ENCODE data around the gene ELK4.

The ELK4 gene

DNA sequence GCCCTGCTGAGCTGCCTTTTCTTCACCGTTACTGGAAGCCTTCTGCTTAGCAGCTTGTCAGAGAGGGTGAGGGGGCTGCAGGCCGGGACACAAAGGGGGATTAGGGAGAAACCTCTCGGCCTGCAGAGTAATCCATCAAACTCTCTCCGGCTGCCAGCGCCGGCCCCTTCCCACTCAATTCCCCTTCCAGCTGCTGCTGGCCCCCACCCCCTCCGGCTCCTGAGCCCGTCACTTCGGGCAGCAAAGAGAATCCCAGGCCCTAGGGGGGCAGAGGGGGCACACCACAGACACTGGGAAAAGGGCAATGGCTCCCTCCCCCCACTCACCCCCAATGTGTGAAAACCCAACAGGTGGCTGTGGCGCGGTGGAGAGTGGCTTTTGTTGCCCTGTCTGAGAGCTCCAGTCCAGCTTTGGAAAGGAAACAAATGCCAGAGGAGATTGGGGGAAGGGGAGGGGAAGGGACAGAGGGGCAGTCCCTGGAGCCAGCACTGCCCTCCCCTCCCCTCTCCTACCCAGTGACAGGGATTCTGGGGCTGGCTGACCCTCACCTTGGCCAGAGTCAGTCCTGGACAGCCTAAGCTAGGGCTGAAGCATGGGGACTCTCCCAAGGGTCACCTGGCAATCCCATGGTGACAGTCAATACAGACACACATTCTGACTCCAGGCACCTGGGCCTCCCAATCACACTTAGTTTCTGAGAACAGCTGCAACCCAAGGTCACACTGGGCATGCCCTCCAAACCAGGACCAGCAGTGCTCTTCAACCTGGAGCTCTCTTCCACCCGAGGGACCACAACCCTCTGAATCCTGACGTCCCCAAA, 39.0 kb upstream of the ELK4 start:
- no peak overlapping the region for H3K23ac ChIP-seq (ENCODE audit: low read length)
- peak overlapping the region; percentile 70 for H3K56ac ChIP-seq (ENCODE audit: low read length)
- no peak overlapping the region for H2AK5ac ChIP-seq (ENCODE audit: low read length)
- peak overlapping the region; percentile 10 for H3K9ac ChIP-seq (ENCODE audit: low read length)
- peak overlapping the region; percentile 39 for H2BK120ac ChIP-seq (ENCODE audit: low read depth, low read length)
- peak; percentile 75 for DNase-seq
- peaks cover 10% of the 10 kb centered on the region for H3K4me1 ChIP-seq (ENCODE audit: control insufficient read depth, low read depth, low read length)
- peak overlapping the region; percentile 72 for H3K27ac ChIP-seq (ENCODE audit: low read depth, low read length)
- H3K36me3 ChIP-seq (ENCODE audit: control insufficient read depth, insufficient read depth, low read length) = no peaks in the 10 kb centered on the region
- no peak overlapping the region for H4K8ac ChIP-seq (ENCODE audit: low read depth, low read length)
- H3K18ac ChIP-seq (ENCODE audit: low read length) = peak overlapping the region; percentile 52
- no peaks in the 10 kb centered on the region for H3K27me3 ChIP-seq (ENCODE audit: insufficient read depth, low read length, poor library complexity)
- peak overlapping the region; percentile 8 for H3K4me2 ChIP-seq (ENCODE audit: low read length)
- H3K79me1 ChIP-seq (ENCODE audit: low read length) = no peaks in the 10 kb centered on the region
- no peak overlapping the region for H3K4me3 ChIP-seq (ENCODE audit: low read length)
- no CpG with 5 or more reads among the region's 13 CpGs for WGBS (ENCODE audit: extremely low coverage, insufficient coverage, low lambda C conversion rate)
- H3K79me2 ChIP-seq (ENCODE audit: control insufficient read depth, insufficient read depth, low read length) = no peaks in the 10 kb centered on the region
- H2BK15ac ChIP-seq (replicated peaks; ENCODE audit: low read depth) = no peak overlapping the region
- H4K5ac ChIP-seq (ENCODE audit: low read length) = no peak overlapping the region
- no peak overlapping the region for H2BK5ac ChIP-seq (ENCODE audit: low read length)
- H3K4ac ChIP-seq (ENCODE audit: low read depth, low read length) = no peak overlapping the region

DNA sequence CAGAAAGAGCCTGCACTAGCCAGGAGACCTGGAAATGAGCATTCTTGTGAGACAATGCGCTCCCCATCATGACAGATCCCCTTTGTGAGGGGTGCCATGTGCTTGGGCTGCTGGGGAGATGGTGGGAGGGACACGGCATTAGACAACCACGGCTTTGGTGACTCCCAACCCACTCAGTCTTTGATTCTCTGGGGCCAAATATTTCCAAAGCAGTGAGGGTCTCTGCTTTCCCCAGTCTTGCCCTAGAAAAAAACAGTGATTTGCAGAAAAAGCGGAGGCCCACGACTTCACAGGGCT, 38.3 kb upstream of the ELK4 start:
- no peaks in the 10 kb centered on the region for H3K79me2 ChIP-seq (ENCODE audit: control insufficient read depth, insufficient read depth, low read length)
- H3K4me1 ChIP-seq (ENCODE audit: control insufficient read depth, low read depth, low read length) = peaks cover 10% of the 10 kb centered on the region
- H4K8ac ChIP-seq (ENCODE audit: low read depth, low read length) = no peak overlapping the region
- H3K23ac ChIP-seq (ENCODE audit: low read length) = no peak overlapping the region
- H3K4me3 ChIP-seq (ENCODE audit: low read length) = no peak overlapping the region
- H3K56ac ChIP-seq (ENCODE audit: low read length) = no peak overlapping the region
- no peak overlapping the region for H2BK5ac ChIP-seq (ENCODE audit: low read length)
- no peak for DNase-seq
- H2BK15ac ChIP-seq (replicated peaks; ENCODE audit: low read depth) = no peak overlapping the region
- no peak overlapping the region for H4K5ac ChIP-seq (ENCODE audit: low read length)
- WGBS (ENCODE audit: extremely low coverage, insufficient coverage, low lambda C conversion rate) = no CpG with 5 or more reads among the region's 5 CpGs
- H3K79me1 ChIP-seq (ENCODE audit: low read length) = no peaks in the 10 kb centered on the region
- H3K18ac ChIP-seq (ENCODE audit: low read length) = peak overlapping the region; percentile 52
- peak overlapping the region; percentile 11 for H3K9ac ChIP-seq (ENCODE audit: low read length)
- H2AK5ac ChIP-seq (ENCODE audit: low read length) = peak overlapping the region; percentile 9
- H3K36me3 ChIP-seq (ENCODE audit: control insufficient read depth, insufficient read depth, low read length) = no peaks in the 10 kb centered on the region
- H3K4me2 ChIP-seq (ENCODE audit: low read length) = no peak overlapping the region
- H2BK120ac ChIP-seq (ENCODE audit: low read depth, low read length) = peak overlapping the region; percentile 39
- peak overlapping the region; percentile 72 for H3K27ac ChIP-seq (ENCODE audit: low read depth, low read length)
- no peak overlapping the region for H3K4ac ChIP-seq (ENCODE audit: low read depth, low read length)
- H3K27me3 ChIP-seq (ENCODE audit: insufficient read depth, low read length, poor library complexity) = no peaks in the 10 kb centered on the region

DNA sequence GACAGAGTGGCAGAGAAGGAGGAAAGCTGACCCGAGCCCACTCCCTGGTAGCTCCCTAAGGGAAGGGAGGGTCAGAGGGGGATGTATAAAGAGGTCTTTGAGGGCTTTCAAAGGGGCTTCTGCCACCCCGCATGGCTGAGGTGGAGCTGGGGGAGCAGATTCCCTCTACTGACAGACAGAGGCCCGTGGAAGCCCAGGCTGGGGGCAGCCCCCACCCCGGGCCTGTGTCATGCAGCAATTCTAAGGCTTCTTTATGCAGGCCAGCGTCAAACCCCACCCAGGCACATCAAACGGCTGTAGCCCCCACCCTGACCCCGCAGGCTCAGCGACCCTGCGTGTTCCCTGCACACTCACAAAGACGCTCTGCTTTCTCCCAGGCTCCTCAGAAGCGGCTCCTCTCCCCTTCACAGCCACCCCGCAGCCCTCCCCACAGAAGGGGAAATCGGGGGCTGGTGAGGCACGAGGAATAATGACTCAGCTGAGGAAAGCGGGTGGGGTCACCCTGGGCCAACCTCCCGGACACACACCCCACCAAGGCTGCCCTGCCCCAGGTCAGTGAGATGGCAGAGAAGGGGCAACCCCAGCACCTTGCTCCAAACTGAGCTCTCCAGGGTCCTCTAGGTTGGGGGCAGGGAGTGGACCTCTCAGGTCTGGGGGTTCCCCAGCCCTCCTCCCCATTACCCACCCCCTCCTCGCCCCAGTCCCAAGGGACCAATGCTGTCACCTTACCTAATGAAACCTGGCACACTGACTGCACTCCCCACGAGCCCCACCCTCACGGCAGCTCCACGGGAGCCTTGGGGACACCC, 37.7 kb upstream of the ELK4 start:
- Histone ChIP-seq H3K56ac (ENCODE audit: low read length) (peak overlapping the region; percentile 47), H2BK120ac (ENCODE audit: low read depth, low read length) (no peak overlapping the region), H3K23ac (ENCODE audit: low read length) (no peak overlapping the region), H3K4me1 (ENCODE audit: control insufficient read depth, low read depth, low read length) (peaks cover 10% of the 10 kb centered on the region), H3K27me3 (ENCODE audit: insufficient read depth, low read length, poor library complexity) (no peaks in the 10 kb centered on the region), H3K9ac (ENCODE audit: low read length) (peak overlapping the region; percentile 15), H2AK5ac (ENCODE audit: low read length) (peak overlapping the region; percentile 9), H3K79me2 (ENCODE audit: control insufficient read depth, insufficient read depth, low read length) (no peaks in the 10 kb centered on the region), H2BK5ac (ENCODE audit: low read length) (no peak overlapping the region), H3K79me1 (ENCODE audit: low read length) (no peaks in the 10 kb centered on the region), H4K5ac (ENCODE audit: low read length) (no peak overlapping the region), H3K18ac (ENCODE audit: low read length) (peak overlapping the region; percentile 46), H3K4me3 (ENCODE audit: low read length) (no peak overlapping the region), H3K27ac (ENCODE audit: low read depth, low read length) (peak overlapping the region; percentile 72), H3K36me3 (ENCODE audit: control insufficient read depth, insufficient read depth, low read length) (no peaks in the 10 kb centered on the region), H3K4me2 (ENCODE audit: low read length) (no peak overlapping the region), H2BK15ac (replicated peaks; ENCODE audit: low read depth) (no peak overlapping the region), H4K8ac (ENCODE audit: low read depth, low read length) (no peak overlapping the region), H3K4ac (ENCODE audit: low read depth, low read length) (peak overlapping the region; percentile 19)
- DNase-seq = no peak
- WGBS (ENCODE audit: extremely low coverage, insufficient coverage, low lambda C conversion rate) = no CpG with 5 or more reads among the region's 20 CpGs

DNA sequence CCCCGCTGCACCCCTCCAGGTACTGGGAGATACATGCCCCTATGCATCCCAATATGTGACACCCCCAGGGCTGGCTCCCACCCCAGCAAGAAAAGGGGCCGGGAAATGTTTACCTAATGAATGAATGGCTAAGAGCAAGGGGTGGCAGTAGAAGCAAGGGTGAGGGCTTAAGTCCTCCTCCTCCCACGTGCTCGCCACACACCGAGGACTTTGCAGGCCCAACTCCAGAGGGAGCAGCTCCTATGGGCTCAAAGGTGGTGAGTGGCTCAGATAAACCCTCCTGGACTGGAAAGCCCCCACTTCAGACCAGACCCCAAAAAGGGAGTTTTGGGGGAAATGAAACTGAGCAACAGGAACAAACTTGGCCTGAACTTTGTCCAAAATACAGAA, 37.1 kb upstream of the ELK4 start:
- H2AK5ac ChIP-seq (ENCODE audit: low read length) = no peak overlapping the region
- H3K4me1 ChIP-seq (ENCODE audit: control insufficient read depth, low read depth, low read length) = peaks cover 10% of the 10 kb centered on the region
- no peak overlapping the region for H3K27ac ChIP-seq (ENCODE audit: low read depth, low read length)
- H3K4ac ChIP-seq (ENCODE audit: low read depth, low read length) = no peak overlapping the region
- no peak for DNase-seq
- no CpG with 5 or more reads among the region's 5 CpGs for WGBS (ENCODE audit: extremely low coverage, insufficient coverage, low lambda C conversion rate)
- H3K56ac ChIP-seq (ENCODE audit: low read length) = peak overlapping the region; percentile 12
- no peaks in the 10 kb centered on the region for H3K36me3 ChIP-seq (ENCODE audit: control insufficient read depth, insufficient read depth, low read length)
- H3K79me1 ChIP-seq (ENCODE audit: low read length) = no peaks in the 10 kb centered on the region
- no peak overlapping the region for H4K8ac ChIP-seq (ENCODE audit: low read depth, low read length)
- H2BK15ac ChIP-seq (replicated peaks; ENCODE audit: low read depth) = no peak overlapping the region
- no peak overlapping the region for H3K4me3 ChIP-seq (ENCODE audit: low read length)
- no peak overlapping the region for H3K23ac ChIP-seq (ENCODE audit: low read length)
- peak overlapping the region; percentile 46 for H3K18ac ChIP-seq (ENCODE audit: low read length)
- H3K79me2 ChIP-seq (ENCODE audit: control insufficient read depth, insufficient read depth, low read length) = no peaks in the 10 kb centered on the region
- H3K27me3 ChIP-seq (ENCODE audit: insufficient read depth, low read length, poor library complexity) = no peaks in the 10 kb centered on the region
- no peak overlapping the region for H3K9ac ChIP-seq (ENCODE audit: low read length)
- H2BK5ac ChIP-seq (ENCODE audit: low read length) = no peak overlapping the region
- no peak overlapping the region for H3K4me2 ChIP-seq (ENCODE audit: low read length)
- no peak overlapping the region for H2BK120ac ChIP-seq (ENCODE audit: low read depth, low read length)
- no peak overlapping the region for H4K5ac ChIP-seq (ENCODE audit: low read length)

DNA sequence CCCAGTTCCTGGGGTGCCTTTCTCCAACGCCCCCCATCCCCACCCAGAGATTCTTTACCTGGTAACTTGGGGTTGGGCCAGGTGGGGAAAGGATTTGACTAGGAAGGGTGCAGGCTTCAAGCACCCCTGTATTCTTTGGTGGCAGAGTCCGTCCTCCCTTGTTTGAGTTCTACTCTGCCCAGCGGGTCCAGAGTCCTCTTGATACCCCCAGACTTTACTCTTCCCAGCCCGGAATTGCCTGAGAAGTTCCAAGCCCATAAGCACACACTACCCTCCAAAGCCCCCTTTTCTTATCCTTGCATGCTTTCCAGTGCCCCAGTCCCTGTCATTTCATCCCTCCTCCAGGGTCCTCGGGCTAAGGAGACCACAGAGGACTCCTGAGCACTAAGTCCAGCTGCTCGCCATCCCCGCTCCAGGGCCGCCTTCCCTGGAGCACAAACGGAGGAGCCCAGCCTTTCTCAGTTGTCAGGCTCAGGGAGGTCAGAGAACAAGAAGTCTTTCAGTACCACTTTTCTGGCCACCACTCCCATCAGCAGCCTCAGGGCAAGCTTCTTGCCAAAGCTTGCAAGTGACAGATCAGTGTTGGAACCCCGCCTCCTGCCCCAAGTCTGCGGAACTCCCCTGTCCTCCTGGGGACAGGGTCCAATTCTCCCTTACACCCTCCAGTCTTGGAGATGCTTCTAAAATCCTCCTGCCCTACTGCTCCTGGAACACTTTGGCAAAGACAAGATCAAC, 36.3 kb upstream of the ELK4 start:
- Histone ChIP-seq H3K27me3 (ENCODE audit: insufficient read depth, low read length, poor library complexity) (no peaks in the 10 kb centered on the region), H3K56ac (ENCODE audit: low read length) (no peak overlapping the region), H2BK120ac (ENCODE audit: low read depth, low read length) (no peak overlapping the region), H3K4me1 (ENCODE audit: control insufficient read depth, low read depth, low read length) (peaks cover 10% of the 10 kb centered on the region), H3K4ac (ENCODE audit: low read depth, low read length) (no peak overlapping the region), H3K79me2 (ENCODE audit: control insufficient read depth, insufficient read depth, low read length) (no peaks in the 10 kb centered on the region), H4K8ac (ENCODE audit: low read depth, low read length) (no peak overlapping the region), H3K4me3 (ENCODE audit: low read length) (no peak overlapping the region), H3K27ac (ENCODE audit: low read depth, low read length) (no peak overlapping the region), H2BK15ac (replicated peaks; ENCODE audit: low read depth) (no peak overlapping the region), H3K79me1 (ENCODE audit: low read length) (no peaks in the 10 kb centered on the region), H4K5ac (ENCODE audit: low read length) (no peak overlapping the region), H3K4me2 (ENCODE audit: low read length) (no peak overlapping the region), H2BK5ac (ENCODE audit: low read length) (no peak overlapping the region), H3K9ac (ENCODE audit: low read length) (no peak overlapping the region), H3K23ac (ENCODE audit: low read length) (no peak overlapping the region), H2AK5ac (ENCODE audit: low read length) (no peak overlapping the region), H3K36me3 (ENCODE audit: control insufficient read depth, insufficient read depth, low read length) (no peaks in the 10 kb centered on the region), H3K18ac (ENCODE audit: low read length) (no peak overlapping the region)
- no CpG with 5 or more reads among the region's 11 CpGs for WGBS (ENCODE audit: extremely low coverage, insufficient coverage, low lambda C conversion rate)
- no peak for DNase-seq
